ENCODE measurements around the gene FBXO10.
"Not testable (repeated sequence)": the region's sequence is repeated elsewhere in the genome, so short reads cannot be mapped to it uniquely, and the experiment has no call there.

DNA sequence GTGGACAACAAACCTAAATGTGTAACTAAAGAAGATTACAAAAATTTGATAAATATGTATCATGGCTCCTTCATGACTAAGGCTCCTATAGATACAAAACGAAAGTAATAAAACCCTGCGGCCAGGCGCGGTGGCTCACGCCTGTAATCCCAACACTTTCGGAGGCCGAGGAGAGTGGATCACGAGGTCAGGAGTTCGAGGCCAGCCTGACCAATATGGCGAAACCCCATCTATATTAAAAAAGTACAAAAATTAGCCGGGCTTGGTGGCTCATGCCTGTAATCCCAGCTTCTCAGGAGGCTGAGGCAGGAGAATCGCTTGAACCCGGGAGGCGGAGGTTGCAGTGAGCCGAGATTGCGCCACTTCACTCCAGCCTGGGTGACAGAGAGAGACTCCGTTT is 108.7 kb downstream of the FBXO10 start:
- TF ChIP-seq, protein P1, sequence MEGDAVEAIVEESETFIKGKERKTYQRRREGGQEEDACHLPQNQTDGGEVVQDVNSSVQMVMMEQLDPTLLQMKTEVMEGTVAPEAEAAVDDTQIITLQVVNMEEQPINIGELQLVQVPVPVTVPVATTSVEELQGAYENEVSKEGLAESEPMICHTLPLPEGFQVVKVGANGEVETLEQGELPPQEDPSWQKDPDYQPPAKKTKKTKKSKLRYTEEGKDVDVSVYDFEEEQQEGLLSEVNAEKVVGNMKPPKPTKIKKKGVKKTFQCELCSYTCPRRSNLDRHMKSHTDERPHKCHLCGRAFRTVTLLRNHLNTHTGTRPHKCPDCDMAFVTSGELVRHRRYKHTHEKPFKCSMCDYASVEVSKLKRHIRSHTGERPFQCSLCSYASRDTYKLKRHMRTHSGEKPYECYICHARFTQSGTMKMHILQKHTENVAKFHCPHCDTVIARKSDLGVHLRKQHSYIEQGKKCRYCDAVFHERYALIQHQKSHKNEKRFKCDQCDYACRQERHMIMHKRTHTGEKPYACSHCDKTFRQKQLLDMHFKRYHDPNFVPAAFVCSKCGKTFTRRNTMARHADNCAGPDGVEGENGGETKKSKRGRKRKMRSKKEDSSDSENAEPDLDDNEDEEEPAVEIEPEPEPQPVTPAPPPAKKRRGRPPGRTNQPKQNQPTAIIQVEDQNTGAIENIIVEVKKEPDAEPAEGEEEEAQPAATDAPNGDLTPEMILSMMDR (IDR thresholded peaks at IDR 0.05; ENCODE audit: low read length) = not testable (repeated sequence)
- TF ChIP-seq EZH2 (optimal IDR thresholded peaks at IDR 0.05; ENCODE audit: low read depth, low read length) = not testable (repeated sequence)
